NCI-H345 treated with DMSO at 0.1 percent for 48 hours (cell line): ENCODE measurements around the gene VSIG1.

Source experiments
- DNase-seq: peaks from one replicate; lab custom pipeline; 2025; ENCODE audit not compliant: unreplicated experiment; lab: John Stamatoyannopoulos, UW

VSIG1 gene

GRCh38 chrX:108044554-108045256 lies at the start of gene VSIG1:
Gene VSIG1 (plus strand): TSS chrX:108045065. CDS start chrX:108045131, 66 bp downstream.
- DNase-seq, result no peak

GRCh38 chrX:107996124-107996523 lies 48.7 kb upstream of the VSIG1 start:
- DNase-seq, result no peak

GRCh38 chrX:108000751-108001150 lies 44.1 kb upstream of the VSIG1 start:
- DNase-seq, result peak; percentile 27

- DNase-seq, result peak; percentile 69
These were observed 43.5 kb upstream of the VSIG1 start for GRCh38 chrX:108001218-108001814.

GRCh38 chrX:108018656-108019381 lies 26.0 kb upstream of the VSIG1 start:
- no peak for DNase-seq

- no peak for DNase-seq
These were observed 25.4 kb upstream of the VSIG1 start for GRCh38 chrX:108019382-108019875.

- no peak for DNase-seq
These were observed 24.2 kb upstream of the VSIG1 start for GRCh38 chrX:108020631-108021030.

GRCh38 chrX:108022491-108023089 lies 22.3 kb upstream of the VSIG1 start:
- no peak for DNase-seq

- no peak for DNase-seq
These were observed 19.5 kb upstream of the VSIG1 start for GRCh38 chrX:108025376-108025775.

GRCh38 chrX:108025954-108026600 lies 18.8 kb upstream of the VSIG1 start:
- no peak for DNase-seq

- DNase-seq, result no peak
These were observed 16.0 kb upstream of the VSIG1 start for GRCh38 chrX:108028854-108029253.

- DNase-seq, result no peak
These were observed 14.7 kb upstream of the VSIG1 start for GRCh38 chrX:108029928-108030711.

- no peak for DNase-seq
These were observed 11.9 kb upstream of the VSIG1 start for GRCh38 chrX:108032944-108033343.

GRCh38 chrX:108033890-108034289 lies 11.0 kb upstream of the VSIG1 start:
- DNase-seq, result no peak

- DNase-seq, result no peak
These were observed 10.1 kb upstream of the VSIG1 start for GRCh38 chrX:108034725-108035124.

- no peak for DNase-seq
These were observed 8.4 kb upstream of the VSIG1 start for GRCh38 chrX:108036298-108036973.

- no peak for DNase-seq
These were observed 4.8 kb downstream of the VSIG1 start for GRCh38 chrX:108049649-108050048.

- DNase-seq, result no peak
These were observed 8.4 kb downstream of the VSIG1 start for GRCh38 chrX:108053218-108053617.

GRCh38 chrX:108055546-108055945 lies 10.7 kb downstream of the VSIG1 start:
- no peak for DNase-seq

GRCh38 chrX:108059801-108060200 lies 14.9 kb downstream of the VSIG1 start:
- no peak for DNase-seq
